ENCODE results near the gene UQCC5. TPM values are rescaled to one million over a fixed set of nuclear protein-coding genes. Genes with fewer than 3 reads are reported as not detected.
"Not testable (repeated sequence)": the region's sequence is repeated elsewhere in the genome, so short reads cannot be mapped to it uniquely, and the experiment has no call there.

Gene UQCC5
- total RNA-seq, 1 experiment from 2014 or later: 37.8 TPM

DNA sequence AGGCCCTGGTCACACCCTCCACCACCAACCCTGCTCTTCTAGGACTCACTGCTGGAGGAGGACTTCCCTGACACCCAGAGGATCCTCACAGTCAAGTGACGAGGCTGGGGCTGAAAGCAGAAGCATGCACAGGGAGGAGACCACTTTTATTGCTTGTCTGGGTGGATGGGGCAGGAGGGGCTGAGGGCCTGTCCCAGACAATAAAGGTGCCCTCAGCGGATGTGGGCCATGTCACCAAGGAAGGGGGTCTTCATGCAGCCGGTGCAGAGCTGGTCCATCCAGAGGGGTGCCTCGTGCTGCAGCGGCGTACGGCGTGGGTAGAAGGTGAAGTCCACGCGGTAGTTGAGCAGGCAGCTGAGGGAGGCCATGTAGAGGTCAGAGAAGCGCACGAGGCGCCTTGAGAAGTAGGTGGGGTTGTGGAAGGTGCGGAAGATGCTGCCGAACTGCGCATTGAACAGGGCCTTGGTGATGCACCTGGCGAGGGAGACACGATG is 12.1 kb upstream of the UQCC5 start (continued):
- TF ChIP-seq, protein P1, sequence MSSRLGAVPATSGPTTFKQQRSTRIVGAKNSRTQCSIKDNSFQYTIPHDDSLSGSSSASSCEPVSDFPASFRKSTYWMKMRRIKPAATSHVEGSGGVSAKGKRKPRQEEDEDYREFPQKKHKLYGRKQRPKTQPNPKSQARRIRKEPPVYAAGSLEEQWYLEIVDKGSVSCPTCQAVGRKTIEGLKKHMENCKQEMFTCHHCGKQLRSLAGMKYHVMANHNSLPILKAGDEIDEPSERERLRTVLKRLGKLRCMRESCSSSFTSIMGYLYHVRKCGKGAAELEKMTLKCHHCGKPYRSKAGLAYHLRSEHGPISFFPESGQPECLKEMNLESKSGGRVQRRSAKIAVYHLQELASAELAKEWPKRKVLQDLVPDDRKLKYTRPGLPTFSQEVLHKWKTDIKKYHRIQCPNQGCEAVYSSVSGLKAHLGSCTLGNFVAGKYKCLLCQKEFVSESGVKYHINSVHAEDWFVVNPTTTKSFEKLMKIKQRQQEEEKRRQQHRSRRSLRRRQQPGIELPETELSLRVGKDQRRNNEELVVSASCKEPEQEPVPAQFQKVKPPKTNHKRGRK (CRISPR knock-in tag; IDR thresholded peaks at IDR 0.05; ENCODE audit: borderline replicate concordance): no peak
- TF ChIP-seq, protein P2, sequence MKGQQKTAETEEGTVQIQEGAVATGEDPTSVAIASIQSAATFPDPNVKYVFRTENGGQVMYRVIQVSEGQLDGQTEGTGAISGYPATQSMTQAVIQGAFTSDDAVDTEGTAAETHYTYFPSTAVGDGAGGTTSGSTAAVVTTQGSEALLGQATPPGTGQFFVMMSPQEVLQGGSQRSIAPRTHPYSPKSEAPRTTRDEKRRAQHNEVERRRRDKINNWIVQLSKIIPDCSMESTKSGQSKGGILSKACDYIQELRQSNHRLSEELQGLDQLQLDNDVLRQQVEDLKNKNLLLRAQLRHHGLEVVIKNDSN (CRISPR knock-in tag; IDR thresholded peaks at IDR 0.05): no peak
- TF ChIP-seq ATF1 (CRISPR knock-in tag; IDR thresholded peaks at IDR 0.05): no peak

DNA sequence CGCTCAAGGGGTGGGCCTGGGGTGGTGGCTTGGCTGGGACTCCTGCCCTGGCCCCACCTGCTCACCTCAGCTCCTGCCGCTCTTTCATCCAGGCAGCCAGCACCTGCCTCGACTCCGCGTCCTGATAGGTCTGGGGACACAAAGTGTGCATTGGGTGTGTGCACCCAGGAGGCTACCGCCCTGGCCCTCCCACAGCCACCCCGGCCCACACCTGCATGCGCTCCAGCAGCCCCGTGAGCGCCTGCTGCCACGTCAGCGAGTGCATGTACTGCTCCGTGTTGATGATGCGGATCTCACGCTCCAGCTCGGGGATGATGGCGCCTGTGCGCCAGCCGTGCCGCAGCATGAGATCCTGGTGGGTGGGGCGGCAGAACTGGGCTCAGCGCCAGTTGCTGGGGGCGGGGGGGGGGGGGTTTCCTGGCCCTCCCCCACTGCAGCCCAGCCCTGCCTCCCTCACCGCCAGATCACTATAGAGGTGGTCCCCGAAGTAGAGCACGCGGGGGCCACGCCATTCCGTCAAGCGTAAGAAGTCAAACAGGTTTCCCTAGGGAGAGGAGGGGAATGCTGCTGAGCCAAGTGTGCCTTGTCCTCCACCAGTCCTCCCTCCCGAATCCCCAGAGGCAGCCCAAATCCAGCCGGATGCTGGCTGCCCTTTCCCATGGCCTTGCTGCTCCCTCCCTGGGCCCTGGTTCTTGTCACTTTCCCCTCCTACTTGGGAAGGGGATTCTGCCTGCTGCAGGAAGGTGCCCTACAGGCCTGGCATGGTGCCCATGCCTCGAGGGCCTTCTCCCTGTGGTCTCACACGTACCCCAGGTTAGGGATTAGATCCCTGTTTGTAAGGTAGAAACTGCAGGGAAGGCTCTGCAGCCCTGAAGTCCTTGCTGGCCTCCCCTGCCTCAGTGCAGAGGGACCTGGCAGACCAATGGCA is 11.4 kb upstream of the UQCC5 start:
- peaks cover 38% of the 10 kb centered on the region for H3K36me3 Mint-ChIP-seq
- no peaks in the 10 kb centered on the region for H3K4me1 Mint-ChIP-seq
- no peak for ATAC-seq
- peak; percentile 6 for DNase-seq (ENCODE audit: low spot score)
- ChIA-PET CTCF (no interaction called here), POLR2A (no interaction called here)
- H3K27me3 Mint-ChIP-seq (ENCODE audit: low read depth): no peaks in the 10 kb centered on the region; the same call in 1 of the 2 replicates
- H3K27ac Mint-ChIP-seq: no peak overlapping the region
- TF ChIP-seq, protein P3, sequence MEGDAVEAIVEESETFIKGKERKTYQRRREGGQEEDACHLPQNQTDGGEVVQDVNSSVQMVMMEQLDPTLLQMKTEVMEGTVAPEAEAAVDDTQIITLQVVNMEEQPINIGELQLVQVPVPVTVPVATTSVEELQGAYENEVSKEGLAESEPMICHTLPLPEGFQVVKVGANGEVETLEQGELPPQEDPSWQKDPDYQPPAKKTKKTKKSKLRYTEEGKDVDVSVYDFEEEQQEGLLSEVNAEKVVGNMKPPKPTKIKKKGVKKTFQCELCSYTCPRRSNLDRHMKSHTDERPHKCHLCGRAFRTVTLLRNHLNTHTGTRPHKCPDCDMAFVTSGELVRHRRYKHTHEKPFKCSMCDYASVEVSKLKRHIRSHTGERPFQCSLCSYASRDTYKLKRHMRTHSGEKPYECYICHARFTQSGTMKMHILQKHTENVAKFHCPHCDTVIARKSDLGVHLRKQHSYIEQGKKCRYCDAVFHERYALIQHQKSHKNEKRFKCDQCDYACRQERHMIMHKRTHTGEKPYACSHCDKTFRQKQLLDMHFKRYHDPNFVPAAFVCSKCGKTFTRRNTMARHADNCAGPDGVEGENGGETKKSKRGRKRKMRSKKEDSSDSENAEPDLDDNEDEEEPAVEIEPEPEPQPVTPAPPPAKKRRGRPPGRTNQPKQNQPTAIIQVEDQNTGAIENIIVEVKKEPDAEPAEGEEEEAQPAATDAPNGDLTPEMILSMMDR (IDR thresholded peaks at IDR 0.05): no peak
- no peak for TF ChIP-seq ZNF416 (CRISPR knock-in tag; IDR thresholded peaks at IDR 0.05)
- H3K9me3 Mint-ChIP-seq: no peaks in the 10 kb centered on the region
- H3K4me3 Mint-ChIP-seq: no peak overlapping the region

DNA sequence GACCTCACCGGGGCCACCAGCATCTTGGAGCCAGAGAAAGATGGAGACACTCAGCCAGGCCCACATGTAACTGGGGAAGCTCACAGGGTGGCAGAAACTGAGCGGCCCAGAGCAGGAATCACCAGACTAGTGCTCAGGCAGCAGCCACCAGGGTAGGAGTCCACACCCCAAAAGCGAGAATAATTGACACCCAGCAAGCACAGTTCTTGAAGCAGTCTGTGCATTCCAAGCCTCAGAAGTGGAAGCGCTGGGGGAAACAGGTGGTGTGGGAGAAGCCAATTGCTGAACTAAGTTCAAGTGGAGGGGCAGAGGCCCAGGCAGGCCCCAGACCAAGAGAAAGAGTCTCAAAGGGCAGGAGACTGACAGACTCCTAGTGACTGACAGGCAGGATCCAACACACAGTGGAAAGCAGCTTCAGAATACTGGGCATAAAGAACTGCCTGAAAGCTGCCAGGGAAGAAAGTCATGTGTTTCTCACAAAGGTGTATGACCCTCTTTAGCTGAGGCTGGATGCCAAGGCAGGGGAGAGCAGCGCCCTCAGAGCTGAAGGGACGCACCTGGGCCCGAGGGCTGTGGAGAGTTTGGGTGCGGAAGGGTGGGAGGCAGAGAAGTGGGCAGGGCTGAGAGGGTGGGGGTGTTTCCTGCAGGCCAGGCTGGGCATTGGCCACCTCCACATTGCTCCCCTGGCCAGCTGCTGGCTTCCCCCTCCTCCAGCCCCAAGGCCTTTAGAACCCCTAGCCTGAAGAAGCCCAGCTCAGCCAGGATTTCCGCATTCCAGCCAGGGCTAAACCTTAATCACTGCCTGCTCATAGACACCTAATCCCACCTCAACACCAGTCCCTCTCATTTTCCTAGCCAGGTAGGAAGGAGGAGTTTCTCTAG is 10.5 kb upstream of the UQCC5 start:
- peak overlapping the region; percentile 24; the same call in 1 of the 2 replicates for H3K27ac Mint-ChIP-seq
- H3K4me1 Mint-ChIP-seq: no peaks in the 10 kb centered on the region
- no peak for ATAC-seq
- TF ChIP-seq, protein P4, sequence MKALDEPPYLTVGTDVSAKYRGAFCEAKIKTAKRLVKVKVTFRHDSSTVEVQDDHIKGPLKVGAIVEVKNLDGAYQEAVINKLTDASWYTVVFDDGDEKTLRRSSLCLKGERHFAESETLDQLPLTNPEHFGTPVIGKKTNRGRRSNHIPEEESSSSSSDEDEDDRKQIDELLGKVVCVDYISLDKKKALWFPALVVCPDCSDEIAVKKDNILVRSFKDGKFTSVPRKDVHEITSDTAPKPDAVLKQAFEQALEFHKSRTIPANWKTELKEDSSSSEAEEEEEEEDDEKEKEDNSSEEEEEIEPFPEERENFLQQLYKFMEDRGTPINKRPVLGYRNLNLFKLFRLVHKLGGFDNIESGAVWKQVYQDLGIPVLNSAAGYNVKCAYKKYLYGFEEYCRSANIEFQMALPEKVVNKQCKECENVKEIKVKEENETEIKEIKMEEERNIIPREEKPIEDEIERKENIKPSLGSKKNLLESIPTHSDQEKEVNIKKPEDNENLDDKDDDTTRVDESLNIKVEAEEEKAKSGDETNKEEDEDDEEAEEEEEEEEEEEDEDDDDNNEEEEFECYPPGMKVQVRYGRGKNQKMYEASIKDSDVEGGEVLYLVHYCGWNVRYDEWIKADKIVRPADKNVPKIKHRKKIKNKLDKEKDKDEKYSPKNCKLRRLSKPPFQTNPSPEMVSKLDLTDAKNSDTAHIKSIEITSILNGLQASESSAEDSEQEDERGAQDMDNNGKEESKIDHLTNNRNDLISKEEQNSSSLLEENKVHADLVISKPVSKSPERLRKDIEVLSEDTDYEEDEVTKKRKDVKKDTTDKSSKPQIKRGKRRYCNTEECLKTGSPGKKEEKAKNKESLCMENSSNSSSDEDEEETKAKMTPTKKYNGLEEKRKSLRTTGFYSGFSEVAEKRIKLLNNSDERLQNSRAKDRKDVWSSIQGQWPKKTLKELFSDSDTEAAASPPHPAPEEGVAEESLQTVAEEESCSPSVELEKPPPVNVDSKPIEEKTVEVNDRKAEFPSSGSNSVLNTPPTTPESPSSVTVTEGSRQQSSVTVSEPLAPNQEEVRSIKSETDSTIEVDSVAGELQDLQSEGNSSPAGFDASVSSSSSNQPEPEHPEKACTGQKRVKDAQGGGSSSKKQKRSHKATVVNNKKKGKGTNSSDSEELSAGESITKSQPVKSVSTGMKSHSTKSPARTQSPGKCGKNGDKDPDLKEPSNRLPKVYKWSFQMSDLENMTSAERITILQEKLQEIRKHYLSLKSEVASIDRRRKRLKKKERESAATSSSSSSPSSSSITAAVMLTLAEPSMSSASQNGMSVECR (CRISPR knock-in tag; IDR thresholded peaks at IDR 0.05; ENCODE audit: borderline replicate concordance): no peak
- TF ChIP-seq ESRRA (CRISPR knock-in tag; IDR thresholded peaks at IDR 0.05; ENCODE audit: borderline replicate concordance): no peak
- TF ChIP-seq ZNF219 (CRISPR knock-in tag; IDR thresholded peaks at IDR 0.05; ENCODE audit: borderline replicate concordance): no peak
- H3K9me3 Mint-ChIP-seq: no peaks in the 10 kb centered on the region
- peak; percentile 3 for DNase-seq (ENCODE audit: low spot score)
- ChIA-PET CTCF (interaction anchor here (1.7 kb wide), 1 partner anchor 44 kb away, joined by 3 read pairs; no protein-coding TSS in a partner anchor), POLR2A (no interaction called here)
- H3K27me3 Mint-ChIP-seq (ENCODE audit: low read depth): no peaks in the 10 kb centered on the region; the same call in 1 of the 2 replicates
- no peak overlapping the region for H3K4me3 Mint-ChIP-seq
- H3K36me3 Mint-ChIP-seq: peaks cover 38% of the 10 kb centered on the region

DNA sequence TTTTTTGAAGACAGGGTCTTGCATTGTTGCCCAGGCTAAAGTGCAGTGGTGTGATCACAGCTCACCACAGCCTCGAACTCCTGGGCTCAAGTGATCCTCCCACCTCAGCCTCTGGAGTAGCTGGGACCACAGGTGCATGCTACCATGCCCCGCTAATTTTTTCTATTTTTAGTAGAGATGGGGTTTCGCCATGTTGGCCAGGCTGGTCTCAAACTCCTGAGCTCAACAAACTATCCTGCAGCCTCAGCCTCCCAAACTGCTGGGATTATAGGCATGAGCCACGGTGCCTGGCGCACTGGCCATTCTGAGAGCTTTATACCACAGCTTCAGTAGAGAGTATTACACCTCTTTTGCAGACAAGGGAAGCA is 9.8 kb upstream of the UQCC5 start:
- H3K27me3 Mint-ChIP-seq (ENCODE audit: low read depth); ATAC-seq; H3K4me3 Mint-ChIP-seq; POLR2A ChIA-PET; H3K9me3 Mint-ChIP-seq; H3K27ac Mint-ChIP-seq; H3K4me1 Mint-ChIP-seq: not testable (repeated sequence)
- CTCF ChIA-PET: interaction anchor here (1.7 kb wide), 1 partner anchor 45 kb away, joined by 3 read pairs; no protein-coding TSS in a partner anchor
- peak; percentile 2 for DNase-seq (ENCODE audit: low spot score)
- peaks cover 38% of the 10 kb centered on the region for H3K36me3 Mint-ChIP-seq
